Thyroid gland (tissue), 4 donors: ENCODE measurements around the gene CMTM8.

Experiments
- POLR2A ChIP-seq, 2 donors: fragments of 450-650 bp; IDR thresholded peaks; one replicate each; pipeline ENCODE4 v1.6.1; 2017; ENCODE audit warnings: antibody characterized with exemption in 2 of 2, mild to moderate bottlenecking in 2 of 2, moderate library complexity in 1 of 2
- TF ChIP-seq, protein P1 (sequence below), 6 experiments: fragments of 200-600 bp in 3 of 6; fragments of 450-650 bp in 3 of 6; sonication (generic) in 3 of 6; IDR thresholded peaks; one replicate each; pipeline ENCODE4 v1.5.1; 2016 to 2019; ENCODE audit warnings: antibody characterized with exemption in 6 of 6, mild to moderate bottlenecking in 2 of 6, inconsistent platforms in 1 of 6, moderate library complexity in 1 of 6

- no peak for TF ChIP-seq POLR2A (IDR thresholded peaks at IDR 0.05)
- TF ChIP-seq, protein P1, sequence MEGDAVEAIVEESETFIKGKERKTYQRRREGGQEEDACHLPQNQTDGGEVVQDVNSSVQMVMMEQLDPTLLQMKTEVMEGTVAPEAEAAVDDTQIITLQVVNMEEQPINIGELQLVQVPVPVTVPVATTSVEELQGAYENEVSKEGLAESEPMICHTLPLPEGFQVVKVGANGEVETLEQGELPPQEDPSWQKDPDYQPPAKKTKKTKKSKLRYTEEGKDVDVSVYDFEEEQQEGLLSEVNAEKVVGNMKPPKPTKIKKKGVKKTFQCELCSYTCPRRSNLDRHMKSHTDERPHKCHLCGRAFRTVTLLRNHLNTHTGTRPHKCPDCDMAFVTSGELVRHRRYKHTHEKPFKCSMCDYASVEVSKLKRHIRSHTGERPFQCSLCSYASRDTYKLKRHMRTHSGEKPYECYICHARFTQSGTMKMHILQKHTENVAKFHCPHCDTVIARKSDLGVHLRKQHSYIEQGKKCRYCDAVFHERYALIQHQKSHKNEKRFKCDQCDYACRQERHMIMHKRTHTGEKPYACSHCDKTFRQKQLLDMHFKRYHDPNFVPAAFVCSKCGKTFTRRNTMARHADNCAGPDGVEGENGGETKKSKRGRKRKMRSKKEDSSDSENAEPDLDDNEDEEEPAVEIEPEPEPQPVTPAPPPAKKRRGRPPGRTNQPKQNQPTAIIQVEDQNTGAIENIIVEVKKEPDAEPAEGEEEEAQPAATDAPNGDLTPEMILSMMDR (IDR thresholded peaks at IDR 0.05): no peak
Observed at GRCh38 chr3:32347343-32348125, 109.1 kb downstream of the CMTM8 start.
